ENCODE measurements around the gene CARD14.
"Not testable (repeated sequence)": the region's sequence is repeated elsewhere in the genome, so short reads cannot be mapped to it uniquely, and the experiment has no call there.

The CARD14 gene

DNA sequence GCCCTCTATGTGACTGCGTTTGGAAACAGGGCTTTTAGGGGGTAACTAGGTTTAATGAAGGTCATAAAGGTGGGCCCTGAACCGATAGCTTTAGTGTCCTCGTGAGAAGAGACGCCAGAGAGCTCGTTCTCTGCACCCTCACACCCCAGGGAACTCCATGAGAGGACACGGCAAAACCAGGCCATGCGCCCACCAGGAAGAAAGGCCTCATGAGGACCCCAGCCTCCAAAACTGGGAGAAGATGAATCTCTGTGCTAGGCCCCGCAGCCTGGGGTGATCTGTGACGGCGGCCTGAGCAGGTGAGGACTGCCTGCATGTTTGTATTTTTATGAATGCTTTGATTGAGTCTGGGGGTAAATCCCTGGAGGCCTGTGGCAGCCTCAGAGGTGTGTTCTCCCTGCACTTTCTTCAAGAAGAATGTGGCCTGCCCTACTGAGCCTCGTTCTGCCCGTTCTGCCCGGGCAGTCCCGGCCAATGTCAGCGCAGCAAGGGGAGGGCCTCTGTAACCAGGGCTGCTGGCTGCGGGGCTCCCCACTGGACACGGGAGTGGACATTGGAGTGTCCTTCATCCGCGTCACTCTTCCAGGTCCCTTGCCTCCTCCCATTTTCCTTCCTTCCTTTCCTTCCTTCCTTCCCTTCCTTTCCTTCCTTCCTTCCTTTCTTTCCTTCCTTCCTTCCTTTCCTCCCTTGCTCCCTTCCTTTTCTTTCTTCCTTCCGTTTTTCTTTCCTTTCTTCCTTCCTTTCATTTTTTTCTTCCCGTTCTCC, 84.0 kb downstream of the CARD14 start:
- DNase-seq (ENCODE audit: low read depth) = no peak

DNA sequence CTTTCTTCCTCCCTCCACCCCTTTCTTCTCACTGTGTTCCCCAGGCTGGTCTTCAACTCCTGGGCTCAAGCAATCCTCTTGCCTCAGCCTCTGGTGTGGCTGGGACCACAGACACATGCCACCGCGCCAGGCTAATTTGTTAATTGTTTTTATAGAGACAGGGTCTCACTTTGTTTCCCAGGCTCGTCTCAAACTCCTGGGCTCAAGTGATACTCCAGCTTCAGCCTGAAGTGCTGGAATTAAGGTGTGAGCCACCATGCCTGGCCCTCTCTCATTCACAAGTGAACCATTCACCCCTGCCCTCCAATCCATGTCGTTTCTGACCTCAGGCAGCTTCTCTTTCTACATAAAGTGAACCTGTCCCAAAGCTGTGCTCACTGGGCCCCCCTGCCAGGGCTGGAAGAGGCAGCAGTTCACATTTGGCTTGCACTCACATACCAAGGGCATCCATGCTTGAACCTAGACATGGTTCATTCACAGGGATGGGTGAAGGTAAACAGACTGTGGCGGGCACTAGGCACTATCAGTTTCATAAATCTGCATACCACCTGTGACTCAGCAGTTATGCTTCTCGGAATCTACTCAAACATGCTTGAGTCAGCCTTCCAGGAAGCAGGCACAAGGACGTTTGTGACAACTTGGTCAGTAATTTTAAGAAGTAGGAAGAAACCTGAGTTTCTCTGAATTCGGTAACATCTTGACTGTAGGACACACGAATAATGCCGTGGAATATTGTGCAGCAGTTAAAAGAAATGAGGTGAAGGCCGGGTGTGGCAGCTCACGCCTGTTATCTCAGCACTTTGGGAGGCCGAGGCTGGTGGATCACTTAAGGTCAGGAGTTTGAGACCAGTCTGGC, 84.8 kb downstream of the CARD14 start:
- peak; percentile 69 for DNase-seq (ENCODE audit: low read depth)

DNA sequence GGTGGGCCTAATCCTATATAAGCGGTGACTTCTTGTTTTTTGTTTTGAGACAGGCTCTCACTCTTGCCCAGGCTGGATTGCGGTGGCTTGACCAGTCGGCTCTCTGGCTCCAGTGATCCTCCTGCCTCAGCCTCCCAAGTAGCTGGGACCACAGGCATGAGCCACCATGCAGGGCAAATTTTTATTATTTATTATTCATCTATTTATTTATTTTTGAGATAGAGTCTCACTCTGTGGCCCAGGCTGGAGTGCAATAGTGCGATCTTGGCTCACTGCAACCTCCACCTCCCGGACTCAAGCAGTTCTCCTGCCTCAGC, 86.2 kb downstream of the CARD14 start:
- no peak for DNase-seq (ENCODE audit: low read depth)

DNA sequence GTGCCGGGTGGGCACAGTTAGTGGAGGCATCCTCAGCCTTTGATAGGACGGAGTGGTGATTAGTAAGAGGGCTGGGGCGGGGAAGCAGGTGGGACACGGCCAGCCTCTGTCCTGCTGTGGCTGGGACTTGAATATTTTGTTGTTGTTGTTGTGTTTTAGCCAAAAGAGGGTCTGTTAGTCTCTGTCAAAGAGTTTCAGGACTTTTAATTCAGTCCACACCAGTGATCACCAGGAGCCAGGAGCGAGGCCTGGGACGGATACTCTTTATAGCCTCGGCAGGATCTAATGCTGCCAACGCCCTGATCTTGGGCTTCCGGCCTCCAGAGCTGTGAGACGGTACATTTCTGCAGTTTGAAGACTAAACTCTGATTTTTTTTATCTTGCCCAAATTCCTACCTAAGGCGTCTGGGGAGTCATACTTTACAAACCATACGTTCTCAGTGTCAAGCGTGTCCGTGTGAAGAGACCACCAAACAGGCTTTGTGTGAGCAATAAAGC, 87.9 kb downstream of the CARD14 start:
- no peak for DNase-seq (ENCODE audit: low read depth)

DNA sequence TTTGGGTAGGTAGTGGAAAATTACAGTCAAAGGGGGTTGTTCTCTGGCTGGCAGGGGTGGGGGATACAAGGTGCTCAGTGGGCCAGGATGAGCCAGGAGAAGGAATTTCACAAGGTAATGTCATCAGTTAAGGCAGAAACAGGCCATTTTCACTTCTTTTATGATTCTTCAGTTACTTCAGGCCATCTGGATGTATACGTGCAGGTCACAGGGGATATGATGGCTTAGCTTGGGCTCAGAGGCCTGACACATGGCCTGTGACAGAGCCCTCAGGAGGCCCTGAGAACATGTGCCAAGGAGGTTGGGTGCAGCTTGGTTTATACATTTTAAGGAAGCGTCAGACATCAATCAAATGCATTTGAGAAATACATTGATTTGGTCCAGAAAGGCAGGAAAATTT, 88.5 kb downstream of the CARD14 start:
- DNase-seq (ENCODE audit: low read depth) = not testable (repeated sequence)

Data from activated T-cell treated with anti-CD3 and anti-CD28 coated beads for 24 hours (primary cell).